SH-SY5Y (cell line): ENCODE data around the gene DSCAML1.

ENCODE experiments used
- GATA2 ChIP-seq: IDR thresholded peaks from 2 replicates; pipeline ENCODE4 v1.6.1; 2011; ENCODE audit warnings: mild to moderate bottlenecking, low read depth, low read length
- GATA3 ChIP-seq: IDR thresholded peaks from 2 replicates; pipeline ENCODE4 v1.6.1; 2011; ENCODE audit warnings: low read depth, mild to moderate bottlenecking, low read length, moderate library complexity

Gene DSCAML1

DNA sequence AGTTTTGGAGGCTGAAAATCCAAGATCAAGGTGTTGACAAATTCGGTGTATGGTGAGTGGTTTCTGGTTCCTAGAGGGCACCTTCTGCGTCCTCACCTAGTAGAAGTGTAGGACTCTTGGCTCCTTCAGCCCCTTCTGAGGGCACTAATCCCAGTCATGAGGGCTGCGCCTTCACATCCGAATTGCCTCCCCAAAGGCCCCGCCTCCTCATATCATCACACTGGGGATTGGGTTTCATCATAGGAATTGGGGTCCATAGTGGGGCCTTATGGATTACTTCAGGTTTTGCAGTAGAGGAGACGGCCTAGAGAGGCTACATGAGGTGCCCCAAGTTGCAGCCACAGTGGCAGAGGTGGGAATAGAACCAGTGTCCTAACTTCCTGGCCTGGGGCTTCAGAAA is 382.3 kb downstream of the DSCAML1 start:
- no peak for TF ChIP-seq GATA2
- TF ChIP-seq GATA3, result no peak

DNA sequence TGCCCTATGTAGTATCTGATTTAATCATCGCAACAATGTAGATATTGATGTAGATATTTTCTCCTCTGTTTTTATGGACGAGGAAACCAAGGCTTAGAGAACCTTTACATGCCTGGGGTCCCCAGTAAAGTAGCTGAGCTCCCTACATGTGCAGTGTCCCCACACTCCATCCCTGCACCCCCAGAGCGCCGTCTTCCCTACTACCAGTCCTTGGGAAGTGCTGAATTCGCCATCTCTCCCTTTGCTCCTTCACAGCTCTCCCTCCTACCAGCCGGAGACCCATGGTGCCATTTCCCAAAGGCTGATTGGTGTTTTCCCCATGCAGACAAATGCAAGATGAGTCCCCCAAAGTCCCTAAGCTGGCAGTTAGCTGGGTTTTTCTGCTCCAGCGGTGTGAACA is 383.4 kb downstream of the DSCAML1 start:
- TF ChIP-seq GATA3 (no peak), GATA2 (no peak)

DNA sequence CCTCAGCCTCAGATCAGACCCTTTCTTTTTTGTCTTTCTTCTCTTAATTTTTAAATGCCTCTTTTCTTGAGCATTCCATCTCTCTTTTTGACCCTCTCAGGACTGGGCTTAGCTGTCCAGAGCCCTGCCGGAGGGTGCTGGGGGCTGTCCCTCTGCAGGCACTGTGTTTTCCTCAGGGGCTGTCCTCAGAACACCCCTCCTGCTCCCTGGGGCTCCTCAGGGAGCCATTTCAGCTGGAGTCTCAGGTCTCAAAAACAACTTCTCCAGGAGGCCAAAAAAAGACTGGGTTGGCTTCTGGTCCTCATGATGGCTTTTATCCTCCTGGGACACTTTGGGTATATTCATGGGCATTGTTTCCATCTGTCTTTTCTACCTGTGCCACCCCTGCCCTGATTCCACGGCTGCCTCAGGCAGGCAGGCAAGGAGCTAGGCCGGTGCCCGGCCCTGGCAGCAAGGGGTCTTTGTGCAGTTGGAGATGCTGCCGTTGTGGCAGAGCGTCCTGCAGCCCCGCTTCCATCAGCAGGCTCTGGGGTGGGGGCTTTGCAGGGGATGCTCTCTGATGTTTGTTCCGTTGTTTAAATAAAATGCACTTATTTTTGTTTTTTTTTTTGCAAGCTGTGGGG is 384.3 kb downstream of the DSCAML1 start:
- TF ChIP-seq GATA3, result no peak
- TF ChIP-seq GATA2, result no peak

DNA sequence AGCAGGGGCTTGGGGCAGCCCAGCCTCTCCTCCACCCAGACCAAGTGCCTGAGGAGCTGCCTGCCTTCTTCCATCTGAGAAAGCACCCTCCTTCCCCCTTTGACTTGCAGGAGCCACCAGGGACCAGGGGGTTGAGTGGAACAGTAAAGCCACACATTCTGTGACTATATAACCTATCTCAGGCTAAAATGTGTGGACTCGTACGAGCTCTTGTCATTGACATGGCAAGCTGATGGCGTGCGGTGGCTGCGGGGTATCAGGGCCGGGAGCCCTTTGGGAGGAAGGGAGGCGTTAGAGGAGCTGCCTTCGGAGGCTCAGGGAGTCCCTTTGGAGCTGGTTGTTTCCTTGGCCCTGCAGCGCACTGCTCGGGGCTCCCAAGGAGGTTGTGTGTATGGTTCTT is 384.8 kb downstream of the DSCAML1 start:
- TF ChIP-seq GATA2 (no peak), GATA3 (no peak)

DNA sequence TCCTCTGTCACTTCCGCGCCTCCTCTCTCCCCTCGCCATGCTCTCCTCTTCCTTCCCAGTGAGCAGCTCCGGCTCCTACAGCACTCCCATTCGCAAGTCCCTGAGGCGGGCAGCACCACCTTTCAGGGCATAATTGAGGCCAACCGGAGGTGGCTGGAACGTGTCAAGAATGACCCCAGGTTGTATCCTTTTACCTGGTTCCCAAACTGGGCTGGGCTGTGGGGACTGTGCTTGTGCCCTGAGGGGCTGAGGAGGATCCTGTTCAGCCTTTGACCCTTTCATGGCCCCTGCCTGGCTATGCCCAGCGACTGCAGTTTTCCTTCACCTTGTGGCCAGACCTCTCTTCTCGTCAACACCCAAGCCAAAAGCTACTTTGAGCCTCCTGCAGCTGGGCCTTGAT is 385.3 kb downstream of the DSCAML1 start:
- no peak for TF ChIP-seq GATA2
- TF ChIP-seq GATA3, result no peak

DNA sequence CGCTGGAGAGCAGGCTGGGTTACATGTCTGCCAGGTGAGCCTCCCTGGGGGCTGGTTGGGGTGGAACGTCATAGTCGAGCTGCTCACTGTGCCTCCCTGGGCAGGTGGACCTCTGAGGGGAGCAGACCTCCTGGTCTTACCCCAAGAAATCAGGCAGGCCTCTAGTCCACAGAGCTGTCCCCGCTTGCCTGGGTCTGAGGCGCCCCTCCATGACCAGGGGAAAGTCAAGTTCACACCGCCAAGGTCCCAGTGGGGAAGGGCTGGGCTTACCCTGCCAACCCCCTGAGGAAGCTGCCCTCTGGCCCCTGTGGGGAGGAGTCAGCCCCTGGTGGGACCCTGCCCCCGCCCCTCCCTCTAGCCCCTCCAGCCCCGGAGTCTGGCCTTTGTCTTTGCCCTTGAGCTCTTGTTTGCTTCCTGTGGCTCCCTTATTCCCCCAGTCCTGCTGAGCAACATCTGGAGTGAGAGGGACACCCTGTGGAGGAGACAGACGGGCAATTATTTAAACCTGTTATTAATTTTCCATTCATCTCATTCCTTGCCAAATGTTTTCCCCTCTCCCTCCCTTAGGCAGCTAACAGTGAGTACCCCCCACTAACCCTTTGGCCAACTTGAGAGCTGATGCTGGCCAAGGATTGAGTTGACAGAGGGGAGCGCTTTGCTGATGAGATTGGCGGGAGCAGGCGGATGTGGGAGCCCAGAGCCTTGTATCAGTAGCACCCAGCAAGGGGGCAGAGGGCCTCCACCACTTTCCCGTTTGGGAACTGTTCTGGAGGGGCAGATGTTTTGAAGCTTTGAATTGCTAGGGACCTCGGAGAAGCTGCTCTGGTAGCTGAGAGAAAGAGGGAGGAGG is 385.9 kb downstream of the DSCAML1 start:
- no peak for TF ChIP-seq GATA2
- no peak for TF ChIP-seq GATA3

DNA sequence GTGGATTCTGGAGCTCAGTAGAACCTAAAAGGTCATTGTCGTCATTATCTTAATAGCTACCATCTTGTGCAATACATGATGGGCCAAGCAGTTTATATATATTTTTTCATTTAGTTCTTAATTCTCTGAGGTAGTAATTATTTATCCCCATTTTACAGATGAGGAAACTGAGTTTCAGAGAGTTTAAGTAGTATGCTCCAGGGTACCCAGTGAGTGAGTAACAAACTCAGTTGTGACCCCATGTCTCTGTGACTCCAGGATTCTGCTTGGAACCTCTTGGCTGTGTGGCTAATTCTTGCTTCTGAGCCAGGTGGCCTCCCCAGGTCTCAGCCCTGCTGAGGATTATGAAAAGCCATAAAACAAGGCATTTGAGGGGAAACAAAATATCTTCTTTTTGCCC is 386.8 kb downstream of the DSCAML1 start:
- no peak for TF ChIP-seq GATA3
- no peak for TF ChIP-seq GATA2

DNA sequence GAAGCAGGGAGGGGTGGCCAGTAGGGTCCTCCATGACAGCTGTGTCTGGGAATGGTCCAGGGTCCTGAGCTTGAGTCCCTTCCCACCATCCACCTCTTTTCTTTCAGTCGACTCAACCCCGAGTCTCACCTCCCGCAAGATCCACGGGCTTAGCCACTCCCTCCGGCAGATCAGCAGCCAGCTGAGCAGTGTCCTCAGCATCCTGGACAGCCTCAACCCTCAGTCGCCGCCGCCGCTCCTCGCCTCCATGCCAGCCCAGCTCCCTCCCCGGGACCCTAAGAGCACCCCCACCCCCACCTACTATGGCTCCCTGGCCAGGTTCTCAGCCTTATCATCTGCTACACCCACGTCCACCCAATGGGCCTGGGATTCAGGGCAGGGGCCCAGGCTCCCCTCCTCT is 387.5 kb downstream of the DSCAML1 start:
- TF ChIP-seq GATA2 (no peak), GATA3 (no peak)

DNA sequence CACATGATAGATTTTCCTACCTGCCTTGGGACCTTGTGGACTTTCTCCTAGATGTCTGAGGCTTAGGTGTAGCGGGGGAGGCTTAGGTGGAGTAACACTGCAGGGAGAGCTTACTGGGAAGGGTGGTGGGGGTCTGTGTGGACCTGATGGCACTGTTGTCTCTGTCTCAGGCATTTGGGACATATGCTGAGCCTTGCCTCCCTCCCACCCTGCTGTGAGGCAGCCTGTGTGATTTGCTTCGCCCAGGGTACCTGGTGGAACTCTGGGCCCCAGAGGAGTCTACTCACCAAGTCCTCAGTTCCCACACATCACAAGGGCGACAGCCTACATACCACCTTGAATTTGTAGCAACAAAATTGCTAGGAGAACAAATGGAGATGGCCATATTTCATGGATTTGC is 388.7 kb downstream of the DSCAML1 start:
- TF ChIP-seq GATA2 (no peak), GATA3 (no peak)

DNA sequence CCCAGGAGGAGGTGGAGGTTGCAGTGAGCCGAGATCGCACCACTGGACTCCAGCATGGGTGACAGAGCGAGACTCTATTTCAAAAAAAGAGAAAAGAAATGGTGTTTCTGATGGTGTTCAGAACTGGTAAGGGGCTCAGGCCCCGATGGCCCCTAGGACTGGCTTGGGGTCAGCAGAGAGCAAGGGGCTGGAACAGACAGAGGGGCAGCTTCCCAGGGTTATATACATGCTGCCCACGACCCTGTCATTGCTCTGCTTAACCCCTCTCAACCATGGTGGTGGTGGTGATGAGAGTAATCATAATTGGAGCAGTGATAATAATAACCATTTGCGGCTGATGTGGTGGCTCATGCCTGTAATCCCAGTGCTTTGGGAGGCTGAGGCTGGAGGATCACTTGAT is 390.0 kb downstream of the DSCAML1 start:
- TF ChIP-seq GATA3 (no peak), GATA2 (no peak)

DNA sequence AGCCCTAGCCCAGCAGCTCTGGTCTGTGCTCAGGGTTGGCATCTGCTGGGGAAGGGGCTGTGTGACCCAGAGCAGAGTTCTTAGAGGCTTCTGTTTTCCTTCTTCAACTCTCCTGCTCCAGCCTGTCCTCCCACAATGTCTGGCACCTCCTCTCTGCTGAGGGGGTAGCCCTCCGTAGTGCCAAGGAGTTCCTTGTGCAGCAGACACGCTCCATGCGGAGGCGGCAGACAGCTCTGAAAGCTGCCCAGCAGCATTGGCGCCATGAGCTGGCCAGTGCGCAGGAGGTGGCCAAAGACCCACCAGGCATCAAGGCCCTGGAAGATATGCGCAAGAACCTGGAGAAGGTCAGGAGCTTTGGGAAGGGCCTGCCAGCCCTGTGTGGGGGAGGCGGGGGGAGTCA is 400.0 kb downstream of the DSCAML1 start:
- TF ChIP-seq GATA3 (no peak), GATA2 (no peak)

DNA sequence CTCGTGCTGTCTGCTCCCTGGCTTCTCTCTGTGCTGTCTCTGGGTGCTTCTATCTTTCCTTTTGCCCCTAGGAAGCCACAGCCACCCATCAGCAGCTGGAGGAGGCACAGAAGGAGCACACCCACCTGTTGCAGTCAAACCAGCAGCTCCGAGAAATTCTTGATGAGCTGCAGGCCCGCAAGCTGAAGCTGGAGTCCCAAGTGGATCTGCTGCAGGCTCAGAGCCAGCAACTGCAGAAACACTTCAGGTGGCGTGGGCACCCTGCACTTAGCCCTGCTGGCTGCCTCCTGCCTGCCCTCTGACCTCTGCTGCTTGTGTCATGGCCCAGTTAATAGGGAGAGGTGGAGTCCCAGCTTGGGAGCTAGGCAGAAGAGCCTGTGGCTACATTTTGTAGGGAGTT is 401.5 kb downstream of the DSCAML1 start:
- no peak for TF ChIP-seq GATA2
- TF ChIP-seq GATA3, result no peak

DNA sequence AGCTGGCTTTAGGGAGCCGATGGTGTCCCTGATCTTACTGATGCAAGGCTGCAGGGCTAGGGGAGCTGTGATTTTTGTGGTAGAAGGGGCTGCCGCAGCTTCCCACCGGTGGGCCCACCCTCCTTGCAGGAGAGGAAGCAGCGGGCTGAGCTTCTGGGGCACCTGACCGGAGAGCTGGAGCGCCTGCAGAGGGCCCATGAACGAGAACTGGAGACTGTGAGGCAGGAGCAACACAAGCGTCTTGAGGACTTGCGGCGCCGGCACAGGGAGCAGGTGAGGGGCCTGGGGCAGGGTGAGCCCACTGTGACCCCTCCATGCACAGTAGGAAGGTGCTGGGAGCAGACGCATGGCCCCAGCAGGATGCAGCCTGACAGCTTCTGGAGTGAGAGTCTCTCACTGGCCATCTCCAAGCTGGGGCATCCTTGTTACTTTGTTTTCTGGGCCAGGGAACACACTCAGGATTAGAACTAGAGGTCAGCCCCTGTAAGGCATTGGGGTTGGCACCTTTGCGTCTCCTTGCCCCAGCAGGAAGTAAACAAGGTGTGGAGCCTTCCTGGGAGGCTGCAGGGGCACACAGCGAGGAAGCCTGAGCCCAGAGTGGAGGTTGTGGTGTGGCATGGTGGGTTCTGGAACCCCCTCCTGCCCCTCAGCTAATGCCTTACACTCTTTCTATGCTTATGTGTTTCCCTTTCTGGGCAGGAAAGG is 402.6 kb downstream of the DSCAML1 start:
- TF ChIP-seq GATA3, result no peak
- no peak for TF ChIP-seq GATA2

DNA sequence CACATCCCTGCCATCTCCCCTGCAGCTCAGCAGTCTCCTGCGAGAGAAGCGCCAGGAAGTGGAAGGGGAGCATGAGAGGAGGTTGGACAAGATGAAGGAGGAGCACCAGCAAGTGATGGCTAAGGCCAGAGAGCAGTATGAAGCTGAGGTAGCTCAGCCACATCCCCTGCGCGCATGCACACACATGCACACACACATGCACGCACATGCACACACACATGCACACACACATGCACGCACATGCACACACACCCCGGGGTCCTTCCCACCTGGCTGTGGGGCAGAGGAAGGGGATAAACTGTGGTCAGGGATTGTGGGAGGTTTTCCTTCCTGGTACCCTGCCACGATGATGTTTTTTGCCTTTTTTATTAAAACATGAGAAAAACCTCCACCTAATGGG is 404.0 kb downstream of the DSCAML1 start:
- TF ChIP-seq GATA2 (no peak), GATA3 (no peak)

DNA sequence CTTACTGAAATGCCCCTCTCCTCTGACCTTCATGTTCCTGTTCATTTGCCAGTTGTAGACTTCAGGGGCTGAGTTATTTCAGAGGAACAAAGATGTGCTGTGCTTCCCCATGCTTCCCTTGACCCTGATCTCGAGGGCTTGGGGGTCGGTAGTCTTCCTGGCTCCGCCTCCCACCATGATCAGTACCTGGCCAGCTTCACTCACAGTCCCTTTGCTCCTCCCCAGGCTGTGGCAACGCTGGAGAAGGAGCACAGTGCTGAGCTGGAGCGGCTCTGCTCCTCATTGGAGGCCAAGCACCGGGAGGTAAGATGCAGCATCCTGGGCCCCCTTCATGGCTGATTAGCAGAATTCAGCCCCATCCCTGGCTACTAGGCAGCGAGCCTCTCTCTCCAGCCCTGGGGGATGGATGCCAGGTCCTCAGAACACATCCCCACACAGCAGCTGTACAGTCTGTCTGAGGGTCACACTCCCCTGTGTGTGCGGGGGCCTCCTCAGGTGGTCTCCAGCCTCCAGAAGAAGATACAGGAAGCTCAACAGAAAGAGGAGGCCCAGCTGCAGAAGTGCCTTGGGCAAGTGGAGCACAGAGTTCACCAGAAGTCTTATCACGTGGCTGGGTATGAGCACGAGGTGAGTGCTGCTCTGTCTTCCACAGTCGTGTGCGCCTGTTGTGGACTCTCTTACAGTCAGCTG is 404.9 kb downstream of the DSCAML1 start:
- TF ChIP-seq GATA3, result no peak
- no peak for TF ChIP-seq GATA2
